PC-9 (cell line): Measurements from ENCODE around the gene RORB. TPM values are rescaled to one million over a fixed set of nuclear protein-coding genes. Genes with fewer than 3 reads are reported as not detected.

Source experiments
- BruUV-seq: library from RNA; stranded (reverse); fragments of 400-500 nt; replicated peaks from 2 replicates; lab custom pipeline; 2021; lab: Mats Ljungman, UMichigan
- CTCF ChIA-PET: fragments of 300-600 bp; sonication (Branson Sonifier 250); formaldehyde crosslinking; loops from one replicate; lab custom pipeline; 2022; ENCODE audit warnings: antibody characterized with exemption; lab: Charles Lee
- POLR2A ChIA-PET: fragments of 300-600 bp; sonication (Branson Sonifier 250); formaldehyde crosslinking; loops from one replicate; lab custom pipeline; 2022; ENCODE audit warnings: antibody characterized with exemption; ENCODE audit not compliant: unreplicated experiment; lab: Charles Lee
- DNase-seq, 2 experiments: peaks; one replicate each; pipeline versions ENCODE4 v3.0.0 to v3.0.0-alpha.2; 2015 to 2022; ENCODE audit warnings: mixed read lengths in 1 of 2
- H2AFZ ChIP-seq: fragments of 200-600 bp; sonication (generic); 2 replicates; pipeline ENCODE4 v1.8.1; 2017; ENCODE audit warnings: antibody characterized with exemption
- H3F3A ChIP-seq: fragments of 200-600 bp; sonication (generic); 2 replicates; pipeline ENCODE4 v1.8.1; 2017; ENCODE audit warnings: antibody characterized with exemption, mild to moderate bottlenecking, low read depth; ENCODE audit not compliant: insufficient read depth
- H3K27ac ChIP-seq: fragments of 200-600 bp; sonication (generic); 2 replicates; pipeline ENCODE4 v1.6.1; 2016; ENCODE audit warnings: mixed run types
- H3K27me3 ChIP-seq: fragments of 200-600 bp; sonication (generic); 2 replicates; pipeline ENCODE4 v1.6.1; 2016; ENCODE audit warnings: low read depth, mixed run types; ENCODE audit not compliant: insufficient read depth
- H3K36me3 ChIP-seq: fragments of 200-600 bp; sonication (generic); 2 replicates; pipeline ENCODE4 v1.6.1; 2016; ENCODE audit warnings: low read depth, mixed run types
- H3K4me1 ChIP-seq: fragments of 200-600 bp; sonication (generic); replicated peaks from 2 replicates; pipeline ENCODE4 v1.6.1; 2016; ENCODE audit warnings: mixed run types; ENCODE audit not compliant: insufficient read depth
- H3K4me2 ChIP-seq: fragments of 200-600 bp; sonication (generic); 2 replicates; pipeline ENCODE4 v1.6.1; 2017; ENCODE audit warnings: mixed run types
- H3K4me3 ChIP-seq: fragments of 200-600 bp; sonication (generic); 2 replicates; pipeline ENCODE4 v1.6.1; 2016; ENCODE audit warnings: mixed run types
- H3K79me2 ChIP-seq: fragments of 200-600 bp; sonication (generic); 2 replicates; pipeline ENCODE4 v1.6.1; 2017; ENCODE audit warnings: low read depth, mixed run types
- H3K9me2 ChIP-seq: fragments of 200-600 bp; sonication (generic); 2 replicates; pipeline ENCODE4 v1.8.1; 2017; ENCODE audit warnings: mild to moderate bottlenecking; ENCODE audit not compliant: insufficient read depth
- H3K9me3 ChIP-seq: fragments of 200-600 bp; sonication (generic); 2 replicates; pipeline ENCODE4 v1.8.1; 2016; ENCODE audit warnings: low read depth; ENCODE audit not compliant: insufficient read depth
- H4K20me1 ChIP-seq: fragments of 200-600 bp; sonication (generic); 2 replicates; pipeline ENCODE4 v1.8.1; 2017; ENCODE audit not compliant: insufficient read depth
- CTCF ChIP-seq: fragments of 200-600 bp; sonication (generic); conservative IDR thresholded peaks from 2 replicates; pipeline ENCODE4 v1.6.1; 2017; ENCODE audit warnings: mixed run types, antibody characterized with exemption, mild to moderate bottlenecking, moderate library complexity
- EZH2 ChIP-seq: fragments of 200-600 bp; sonication (generic); IDR thresholded peaks from 2 replicates; pipeline ENCODE4 v1.8.0; 2017; ENCODE audit warnings: antibody characterized with exemption, low read depth
- intact Hi-C: fragments of 100-400 bp; cut with micrococcal nuclease; formaldehyde crosslinking; loops from one replicate; pipeline ENCODE4 v1.10.0; 2022; ENCODE audit not compliant: unreplicated experiment
- total RNA-seq: library from RNA; stranded (reverse); gene quantifications from 2 replicates; pipeline ENCODE4 v1.2.3, GENCODE V29; 2021

RORB gene
- total RNA-seq, 1 experiment from 2014 or later = 0.07 TPM

DNA sequence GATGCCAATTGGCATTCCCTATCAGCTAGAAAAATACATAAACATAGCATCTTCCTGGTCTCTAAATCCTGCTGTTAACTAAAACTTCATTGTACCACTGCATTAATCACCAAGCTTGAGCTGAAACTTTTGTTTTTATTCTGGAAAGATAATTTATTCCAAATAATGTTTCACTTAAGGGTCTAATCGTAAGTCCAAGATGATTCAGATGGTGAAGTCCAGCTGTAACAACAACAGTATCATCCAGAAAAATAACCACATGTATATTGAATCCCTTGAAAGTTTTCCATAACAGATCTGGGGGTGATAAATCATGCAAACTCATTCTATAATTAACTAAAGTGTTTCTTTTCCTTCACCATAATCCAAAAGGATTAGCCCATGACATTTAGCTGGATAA lies 23.9 kb downstream of the RORB start:
- ChIA-PET POLR2A (no interaction called here), CTCF (no interaction called here)
- BruUV-seq = no TSS peak
- Histone ChIP-seq H2AFZ (no peak overlapping the region), H3K4me2 (no peak overlapping the region), H3K9me3 (no peaks in the 10 kb centered on the region), H3K9me2 (no peaks in the 10 kb centered on the region; the same call in 1 of the 2 replicates), H3K36me3 (no peaks in the 10 kb centered on the region), H3K4me1 (no peaks in the 10 kb centered on the region), H3K27ac (no peak overlapping the region), H4K20me1 (no peaks in the 10 kb centered on the region), H3F3A (no peaks in the 10 kb centered on the region), H3K79me2 (no peaks in the 10 kb centered on the region), H3K4me3 (no peak overlapping the region), H3K27me3 (no peaks in the 10 kb centered on the region)
- TF ChIP-seq CTCF = no peak
- TF ChIP-seq EZH2 = no peak
- intact Hi-C loops = no loop called here
- no peak for DNase-seq

DNA sequence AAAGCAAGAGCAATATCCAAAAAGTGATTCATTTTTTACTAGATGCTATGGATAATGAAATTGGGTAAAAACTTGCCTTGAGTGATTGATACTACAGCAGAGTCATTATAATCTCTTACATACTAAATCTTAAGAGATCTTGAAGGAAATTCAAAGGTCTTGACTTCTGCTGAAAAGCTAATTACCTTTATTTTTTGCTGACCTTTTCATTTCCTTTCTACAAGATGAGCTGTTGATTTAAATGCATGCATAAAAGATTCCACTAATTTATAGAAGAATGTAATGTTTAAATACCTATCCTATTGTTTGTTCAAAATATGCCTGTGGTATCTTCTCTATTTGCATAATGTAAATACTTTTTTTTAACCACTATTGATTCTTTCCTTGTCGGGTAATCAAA lies 27.2 kb downstream of the RORB start:
- Histone ChIP-seq H3K4me1 (no peaks in the 10 kb centered on the region), H2AFZ (no peak overlapping the region), H3K27me3 (no peaks in the 10 kb centered on the region), H3K79me2 (no peaks in the 10 kb centered on the region), H4K20me1 (no peaks in the 10 kb centered on the region), H3K9me2 (no peaks in the 10 kb centered on the region; the same call in 1 of the 2 replicates), H3K4me2 (no peak overlapping the region), H3K27ac (no peak overlapping the region), H3K9me3 (no peaks in the 10 kb centered on the region), H3K4me3 (no peak overlapping the region), H3K36me3 (no peaks in the 10 kb centered on the region), H3F3A (no peaks in the 10 kb centered on the region)
- intact Hi-C loops = no loop called here
- no TSS peak for BruUV-seq
- POLR2A ChIA-PET = interaction anchor here (0.7 kb wide), 1 partner anchor 140 kb away, joined by 3 read pairs; no protein-coding TSS in a partner anchor
- DNase-seq = no peak
- TF ChIP-seq EZH2 (no peak), CTCF (no peak)
- CTCF ChIA-PET = interaction anchor here (0.7 kb wide), 1 partner anchor 504 kb away, joined by 3 read pairs; no protein-coding TSS in a partner anchor

GRCh38 chr9:74526215-74526614 lies 29.1 kb downstream of the RORB start:
- ChIA-PET CTCF (no interaction called here), POLR2A (no interaction called here)
- Histone ChIP-seq H3K4me1 (no peaks in the 10 kb centered on the region), H3K36me3 (no peaks in the 10 kb centered on the region), H4K20me1 (no peaks in the 10 kb centered on the region), H3K9me3 (no peaks in the 10 kb centered on the region), H3K27me3 (no peaks in the 10 kb centered on the region), H3K4me3 (no peak overlapping the region), H3K4me2 (0 out of 2 replicates have a peak overlapping the region, but pooled peaks have one; percentile 19), H3K79me2 (no peaks in the 10 kb centered on the region), H2AFZ (no peak overlapping the region), H3K27ac (no peak overlapping the region), H3K9me2 (no peaks in the 10 kb centered on the region; the same call in 1 of the 2 replicates), H3F3A (no peaks in the 10 kb centered on the region)
- TF ChIP-seq EZH2 (no peak), CTCF (no peak)
- DNase-seq = no peak
- intact Hi-C loops = no loop called here
- no TSS peak for BruUV-seq
